GM19099 (cell line): Measurements from ENCODE around the gene ITIH6.

Experiments
- POLR2A ChIP-seq: IDR thresholded peaks from 3 replicates; pipeline ENCODE4 v1.6.1; 2011; ENCODE audit warnings: low read depth; ENCODE audit not compliant: insufficient read length; ENCODE audit errors: extremely low read depth

The ITIH6 gene

GRCh38 chrX:54808605-54809483 lies 10.8 kb upstream of the ITIH6 start:
- TF ChIP-seq POLR2A, result no peak

- no peak for TF ChIP-seq POLR2A
Measured at GRCh38 chrX:54808109-54808604, 10.1 kb upstream of the ITIH6 start.

GRCh38 chrX:54807524-54808108 lies 9.6 kb upstream of the ITIH6 start, which contains the start of gene MAGED2:
Gene MAGED2, plus strand, starts transcription at chrX:54807745. Its CDS starts 1,587 bp downstream, at chrX:54809332.
- TF ChIP-seq POLR2A, result no peak

- TF ChIP-seq POLR2A, result no peak
Measured at GRCh38 chrX:54799046-54799445, 991 bp upstream of the ITIH6 start.

GRCh38 chrX:54794795-54795194 lies 3.3 kb downstream of the ITIH6 start:
- TF ChIP-seq POLR2A, result no peak

GRCh38 chrX:54794028-54794427 lies 4.0 kb downstream of the ITIH6 start:
- no peak for TF ChIP-seq POLR2A

GRCh38 chrX:54788446-54788845 lies 9.6 kb downstream of the ITIH6 start:
- TF ChIP-seq POLR2A, result no peak

- no peak for TF ChIP-seq POLR2A
Measured at GRCh38 chrX:54786967-54787366, 11.1 kb downstream of the ITIH6 start.

GRCh38 chrX:54785901-54786300 lies 12.2 kb downstream of the ITIH6 start:
- TF ChIP-seq POLR2A, result no peak

GRCh38 chrX:54776987-54777672 lies 20.9 kb downstream of the ITIH6 start:
- no peak for TF ChIP-seq POLR2A

- TF ChIP-seq POLR2A, result no peak
Measured at GRCh38 chrX:54776061-54776460, 22.0 kb downstream of the ITIH6 start.

- TF ChIP-seq POLR2A, result no peak
Measured at GRCh38 chrX:54758114-54759055, 39.7 kb downstream of the ITIH6 start.

- no peak for TF ChIP-seq POLR2A
Measured at GRCh38 chrX:54754854-54755253, 43.2 kb downstream of the ITIH6 start.

GRCh38 chrX:54748626-54749025 lies 49.4 kb downstream of the ITIH6 start:
- TF ChIP-seq POLR2A, result no peak
